BLaER1 (cell line): ENCODE data around the gene KCNH1.

Experiments used
- H3K27ac ChIP-seq: shearing (Covaris generic); formaldehyde crosslinking; 2 replicates; pipeline ENCODE4 v1.8.1; 2022
- H3K27me3 ChIP-seq: shearing (Covaris generic); formaldehyde crosslinking; 2 replicates; pipeline ENCODE4 v1.8.1; 2022
- H3K36me3 ChIP-seq: shearing (Covaris generic); formaldehyde crosslinking; 2 replicates; pipeline ENCODE4 v1.8.1; 2022
- H3K4me1 ChIP-seq: shearing (Covaris generic); formaldehyde crosslinking; 2 replicates; pipeline ENCODE4 v1.8.1; 2022
- H3K4me2 ChIP-seq: shearing (Covaris generic); formaldehyde crosslinking; 2 replicates; pipeline ENCODE4 v1.8.1; 2022
- H3K4me3 ChIP-seq: shearing (Covaris generic); formaldehyde crosslinking; 2 replicates; pipeline ENCODE4 v1.8.1; 2022
- H3K9ac ChIP-seq: shearing (Covaris generic); formaldehyde crosslinking; 2 replicates; pipeline ENCODE4 v1.8.1; 2022
- H3K9me3 ChIP-seq: shearing (Covaris generic); formaldehyde crosslinking; 2 replicates; pipeline ENCODE4 v1.8.1; 2022
- H4K20me1 ChIP-seq: shearing (Covaris generic); formaldehyde crosslinking; 2 replicates; pipeline ENCODE4 v1.8.1; 2022
- Cebpa-rat ChIP-seq: shearing (Covaris generic); IDR thresholded peaks from 2 replicates; pipeline ENCODE4 v1.8.1; 2022

KCNH1 gene

DNA sequence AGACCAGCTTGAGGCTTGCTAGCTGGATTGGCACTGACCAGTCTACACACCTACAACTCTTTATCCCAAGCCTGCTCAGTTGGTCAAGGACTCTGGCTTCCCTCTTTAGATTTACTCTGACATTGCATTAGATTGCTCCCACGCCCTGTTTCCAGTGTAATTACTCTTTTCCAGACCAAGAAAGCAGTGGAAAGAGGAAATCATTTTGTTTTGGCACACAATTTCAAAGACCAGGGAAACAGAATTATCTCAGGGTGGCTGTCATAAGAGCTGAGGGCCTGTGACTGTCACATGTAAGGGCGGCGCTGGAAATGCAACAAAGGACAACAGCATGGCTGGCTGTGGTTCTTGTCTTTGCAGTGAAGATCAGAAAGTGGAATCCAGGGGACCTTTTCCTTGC lies 502.5 kb downstream of the KCNH1 start:
- no peak for TF ChIP-seq Cebpa-rat
- Histone ChIP-seq H3K9me3 (no peaks in the 10 kb centered on the region), H3K4me1 (peaks cover 15% of the 10 kb centered on the region), H3K9ac (no peak overlapping the region), H3K27ac (no peak overlapping the region), H4K20me1 (no peaks in the 10 kb centered on the region), H3K4me2 (no peak overlapping the region; the same call in 1 of the 2 replicates), H3K27me3 (no peaks in the 10 kb centered on the region), H3K36me3 (no peaks in the 10 kb centered on the region), H3K4me3 (no peak overlapping the region)

DNA sequence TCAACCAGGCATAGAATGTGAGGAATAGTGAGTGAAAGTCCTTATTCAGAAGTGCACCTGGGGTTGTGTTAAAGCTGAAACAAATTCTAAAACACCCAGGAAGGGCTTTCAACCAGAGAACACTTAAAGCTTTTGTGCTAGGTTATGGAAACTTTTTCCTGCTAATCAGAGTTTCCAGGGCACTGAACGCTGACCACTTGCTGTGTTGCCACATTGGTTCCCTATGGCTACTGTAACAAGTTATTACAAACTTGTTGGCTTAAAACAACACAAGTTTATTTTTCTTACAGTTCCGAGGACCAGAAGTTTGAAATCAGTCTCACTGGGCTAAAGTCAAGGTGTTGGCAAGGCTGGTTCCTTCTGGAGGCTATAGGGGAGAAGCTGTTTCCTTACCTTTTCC lies 504.7 kb downstream of the KCNH1 start:
- H4K20me1 ChIP-seq: no peaks in the 10 kb centered on the region
- no peak overlapping the region for H3K27ac ChIP-seq
- no peaks in the 10 kb centered on the region for H3K27me3 ChIP-seq
- no peak overlapping the region for H3K4me3 ChIP-seq
- H3K9me3 ChIP-seq: no peaks in the 10 kb centered on the region
- no peak overlapping the region for H3K9ac ChIP-seq
- peaks cover 36% of the 10 kb centered on the region for H3K4me1 ChIP-seq
- no peak overlapping the region for H3K4me2 ChIP-seq
- H3K36me3 ChIP-seq: no peaks in the 10 kb centered on the region
- no peak for TF ChIP-seq Cebpa-rat

DNA sequence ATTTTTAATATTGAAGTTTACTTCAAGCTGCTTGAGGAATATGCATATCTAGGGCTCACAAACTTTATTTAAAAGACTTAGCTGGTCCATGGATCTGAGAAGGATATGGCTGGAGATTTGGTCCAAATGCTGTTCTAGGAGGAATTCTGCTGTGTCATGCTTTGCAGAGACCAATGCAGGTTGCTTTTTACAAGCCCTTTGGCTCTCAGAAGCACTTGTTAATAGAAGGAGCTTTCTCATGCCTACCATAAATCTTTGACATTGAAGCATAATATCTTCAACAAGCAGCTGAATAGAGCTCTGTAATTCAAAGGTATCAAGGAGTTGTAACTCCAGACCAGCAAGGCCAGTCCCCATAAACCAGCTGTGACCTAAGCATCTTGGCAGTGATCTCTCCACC lies 506.2 kb downstream of the KCNH1 start:
- TF ChIP-seq Cebpa-rat: no peak
- no peak overlapping the region for H3K9ac ChIP-seq
- no peak overlapping the region for H3K4me3 ChIP-seq
- no peaks in the 10 kb centered on the region for H3K9me3 ChIP-seq
- H4K20me1 ChIP-seq: no peaks in the 10 kb centered on the region
- peaks cover 36% of the 10 kb centered on the region for H3K4me1 ChIP-seq
- no peaks in the 10 kb centered on the region for H3K36me3 ChIP-seq
- no peak overlapping the region for H3K4me2 ChIP-seq
- no peaks in the 10 kb centered on the region for H3K27me3 ChIP-seq
- no peak overlapping the region for H3K27ac ChIP-seq
